ENCODE measurements around the gene INPP4A.

DNA sequence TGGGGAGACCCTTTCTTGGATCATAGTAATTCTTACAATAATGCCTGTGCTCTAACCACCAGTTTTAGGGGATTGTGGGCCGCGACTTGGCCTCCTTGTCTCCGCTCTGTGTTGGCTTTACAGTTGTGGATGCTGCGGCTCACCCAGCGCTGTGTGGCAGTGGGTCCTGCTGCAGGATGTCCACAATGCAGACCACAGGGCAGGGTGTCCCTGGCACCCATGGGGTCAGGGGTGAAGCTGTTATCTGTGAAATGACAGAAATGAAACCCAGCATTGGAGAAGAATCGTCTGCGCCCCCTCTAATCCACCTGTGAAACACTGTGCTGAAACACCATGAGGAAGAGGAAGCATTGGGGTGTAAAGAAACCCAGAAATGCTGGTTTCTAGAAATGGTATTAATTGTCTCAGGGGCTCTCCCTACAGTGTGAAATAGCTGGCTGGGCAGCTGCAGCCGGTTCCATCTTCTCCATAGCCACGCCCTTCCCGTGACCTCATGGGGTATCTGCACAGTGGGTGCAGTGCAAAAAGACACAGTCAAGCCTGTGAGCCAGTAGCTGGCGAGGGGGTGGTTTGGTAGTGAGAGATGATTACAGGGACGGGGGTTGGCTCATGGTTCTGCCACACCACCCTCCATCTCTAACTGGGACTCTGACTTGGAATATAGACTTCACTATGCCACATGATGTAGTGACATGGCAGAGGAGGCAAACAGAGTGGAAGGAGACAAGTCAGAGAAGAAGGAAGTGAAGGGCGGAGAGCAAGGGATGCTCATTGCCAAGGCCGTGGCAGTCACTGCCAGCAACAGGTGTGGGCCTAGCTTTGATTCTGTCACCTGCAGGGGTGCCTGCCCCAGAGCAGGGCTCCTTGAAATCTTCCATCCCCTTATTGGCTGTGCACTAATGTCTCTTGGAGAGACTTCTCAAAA is 16.2 kb downstream of the INPP4A start:
- TF ChIP-seq CTCF (IDR thresholded peaks at IDR 0.05) (no peak), POLR2A (IDR thresholded peaks at IDR 0.05) (no peak)

Data from esophagus squamous epithelium (tissue), 4 donors.